HG03442 (cell line): ENCODE data around the gene UNKL.

ENCODE experiments used
- ATAC-seq: cut with Tn5 transposase; IDR thresholded peaks from one replicate; pipeline ENCODE4 v1.9.1; 2021; ENCODE audit warnings: mild to moderate bottlenecking, moderate library complexity; ENCODE audit not compliant: unreplicated experiment

UNKL gene

GRCh38 chr16:1432388-1433262 lies 18.1 kb upstream of the UNKL start:
- ATAC-seq: no peak

- no peak for ATAC-seq
These were observed 17.2 kb upstream of the UNKL start for GRCh38 chr16:1431497-1432270.

DNA sequence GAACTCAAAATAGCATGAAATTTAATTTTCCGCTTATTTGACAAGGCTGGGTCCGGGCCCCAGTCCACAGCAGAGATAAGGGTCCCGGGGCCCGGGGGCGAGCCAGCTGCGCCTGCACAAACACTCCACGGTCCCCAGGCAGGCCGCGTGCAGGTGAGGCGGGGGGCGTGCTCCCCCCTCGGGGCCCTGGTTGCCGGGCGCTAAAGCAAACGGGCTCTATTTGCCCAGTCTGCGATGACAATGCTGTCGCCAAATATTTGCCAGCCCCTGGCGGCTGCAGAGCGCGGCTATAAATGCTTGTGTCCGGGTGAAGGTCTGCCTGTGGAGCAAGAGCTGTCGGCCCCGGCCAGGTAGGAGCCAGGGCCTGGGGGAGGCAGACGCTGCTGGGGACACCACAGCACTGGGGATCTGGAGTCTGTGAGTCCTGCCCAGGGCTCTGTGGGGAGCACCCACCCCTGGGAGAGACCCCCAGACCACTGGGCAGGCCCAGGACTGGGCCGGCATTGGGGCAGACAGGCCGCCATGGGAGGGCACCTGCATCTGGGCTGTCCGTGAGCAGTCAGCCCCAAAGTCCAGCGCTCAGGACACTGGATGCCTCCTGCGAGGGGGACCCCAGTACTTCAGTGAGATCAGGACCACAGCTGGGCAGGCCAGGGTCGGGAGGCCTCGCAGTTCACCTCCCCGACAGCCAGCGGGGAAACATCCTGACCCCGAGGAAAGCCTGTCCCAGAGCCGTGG lies 16.4 kb upstream of the UNKL start, which contains the start of gene PERCC1:
PERCC1 (plus strand) TSS at position 320 of the 738 bp plus-strand sequence. CDS start 1,516 bp downstream, outside the sequence.
- ATAC-seq: no peak

GRCh38 chr16:1430214-1430758 lies 15.8 kb upstream of the UNKL start:
- no peak for ATAC-seq

DNA sequence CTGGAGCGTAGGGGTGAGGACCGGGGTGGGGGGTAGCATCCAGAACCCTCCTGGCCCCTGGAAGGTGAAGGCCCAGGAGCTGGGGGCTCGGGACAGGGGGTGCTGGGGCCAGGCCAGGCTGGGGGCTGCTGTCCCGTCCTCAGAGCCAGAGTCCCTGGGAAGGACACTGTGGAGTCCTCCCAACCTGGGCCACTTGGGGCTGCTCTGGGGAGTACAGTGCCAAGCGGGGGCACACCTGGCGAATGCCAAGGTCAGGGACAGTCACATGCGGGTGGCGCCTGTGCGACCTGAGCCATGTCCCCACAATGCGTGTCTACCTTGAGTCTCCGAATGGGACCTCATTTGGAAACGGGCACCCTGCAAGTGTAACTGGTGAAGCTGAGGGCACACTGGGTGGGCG lies 15.1 kb upstream of the UNKL start:
- no peak for ATAC-seq

DNA sequence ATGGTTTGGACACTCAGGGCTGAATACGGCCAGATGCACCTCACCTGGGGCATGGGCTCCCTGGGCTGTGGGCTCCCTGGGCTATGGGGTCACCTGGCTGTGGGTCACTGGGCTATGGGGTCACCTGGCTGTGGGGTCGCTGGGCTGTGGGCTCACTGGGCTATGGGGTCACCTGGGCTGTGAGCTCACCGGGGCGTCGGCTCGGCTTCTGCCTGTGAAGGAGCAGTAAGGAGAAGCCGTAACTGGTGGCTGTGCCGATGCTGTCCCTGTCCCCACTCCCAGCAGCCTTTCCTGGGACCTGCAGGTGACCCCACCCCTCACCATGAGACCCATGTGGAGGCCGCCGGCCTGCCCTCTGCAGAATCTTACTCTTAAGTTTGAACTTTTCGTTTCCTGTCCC lies 14.5 kb upstream of the UNKL start:
- no peak for ATAC-seq

- no peak for ATAC-seq
These were observed 14.0 kb upstream of the UNKL start for GRCh38 chr16:1428511-1428910.

- ATAC-seq: no peak
These were observed 13.3 kb upstream of the UNKL start for GRCh38 chr16:1427473-1428461.

- ATAC-seq: no peak
These were observed 12.4 kb upstream of the UNKL start for GRCh38 chr16:1426734-1427471.

DNA sequence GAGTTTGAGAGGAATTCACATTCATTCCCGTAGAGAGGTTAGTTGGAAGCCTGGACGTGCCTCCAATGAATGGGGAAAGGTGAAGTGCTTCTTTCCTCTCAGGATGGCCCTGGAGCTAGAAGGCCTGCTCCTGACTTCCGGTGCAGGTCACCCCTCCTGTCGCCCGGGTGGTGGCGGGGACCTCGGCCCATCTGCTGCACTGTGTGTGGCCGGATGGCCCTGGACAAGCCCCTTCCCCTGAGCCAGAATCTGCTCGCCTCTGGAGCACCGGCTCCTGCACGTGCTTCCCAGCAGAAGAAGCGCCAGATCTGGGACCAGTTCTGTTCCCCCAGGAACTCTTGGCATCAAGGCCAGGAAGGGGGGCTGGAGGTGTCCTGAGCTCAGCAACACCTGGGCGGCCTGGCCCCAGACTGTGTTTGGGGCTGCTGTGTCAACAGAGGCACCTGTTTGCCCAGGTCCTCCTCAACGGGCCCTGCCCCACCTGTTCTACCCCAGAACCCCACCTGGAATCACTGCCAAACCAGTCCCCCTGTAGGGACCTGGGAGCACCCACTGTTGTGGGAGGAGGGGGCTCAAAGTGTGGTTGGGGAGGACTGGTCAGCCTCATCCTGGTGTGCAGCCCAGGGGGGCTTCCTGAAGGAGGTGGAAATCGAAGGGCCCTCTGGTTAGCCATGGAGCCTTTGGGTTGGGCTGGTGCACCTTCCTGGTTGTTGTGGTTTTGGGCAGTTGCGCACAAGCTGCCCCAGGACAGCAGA lies 11.3 kb upstream of the UNKL start:
- ATAC-seq: no peak

DNA sequence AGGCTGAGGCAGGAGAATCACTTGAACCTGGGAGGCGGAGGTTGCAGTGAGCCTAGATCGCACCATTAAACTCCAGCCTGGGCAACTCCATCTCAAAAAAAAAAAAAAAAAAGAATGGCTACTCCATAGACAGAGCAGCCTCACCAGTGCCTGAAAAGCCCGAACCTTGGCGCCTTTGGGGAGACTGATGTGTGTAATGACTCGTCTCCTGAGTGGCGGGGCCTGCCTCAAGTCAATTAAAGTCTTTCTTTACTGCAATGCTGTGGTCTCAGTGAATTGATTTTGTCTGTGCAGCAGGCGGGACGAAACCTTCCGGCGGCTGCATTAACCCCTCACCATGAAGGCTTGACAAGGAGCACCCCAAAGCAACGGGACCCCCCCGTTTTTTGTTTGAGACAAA lies 9.5 kb upstream of the UNKL start:
- ATAC-seq: no peak

DNA sequence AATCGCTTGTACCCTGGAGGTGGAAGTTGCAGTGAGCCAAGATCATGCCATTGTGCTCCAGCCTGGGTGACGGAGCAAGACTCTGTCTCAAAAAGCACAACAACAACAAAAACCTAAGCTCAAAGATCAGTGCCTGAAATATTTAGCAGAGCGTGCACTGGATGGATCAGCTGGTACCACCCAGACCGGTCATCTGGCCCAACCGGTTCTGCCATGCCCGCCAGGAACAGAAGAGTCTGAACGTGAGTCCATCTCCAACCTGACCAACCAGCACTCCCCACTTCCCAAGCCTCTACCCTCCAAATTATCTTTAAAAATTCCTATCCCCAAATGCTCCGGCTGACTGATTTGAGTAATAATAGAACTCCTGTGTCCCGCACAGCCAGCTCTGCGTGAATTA lies 7.6 kb upstream of the UNKL start:
- ATAC-seq: no peak

DNA sequence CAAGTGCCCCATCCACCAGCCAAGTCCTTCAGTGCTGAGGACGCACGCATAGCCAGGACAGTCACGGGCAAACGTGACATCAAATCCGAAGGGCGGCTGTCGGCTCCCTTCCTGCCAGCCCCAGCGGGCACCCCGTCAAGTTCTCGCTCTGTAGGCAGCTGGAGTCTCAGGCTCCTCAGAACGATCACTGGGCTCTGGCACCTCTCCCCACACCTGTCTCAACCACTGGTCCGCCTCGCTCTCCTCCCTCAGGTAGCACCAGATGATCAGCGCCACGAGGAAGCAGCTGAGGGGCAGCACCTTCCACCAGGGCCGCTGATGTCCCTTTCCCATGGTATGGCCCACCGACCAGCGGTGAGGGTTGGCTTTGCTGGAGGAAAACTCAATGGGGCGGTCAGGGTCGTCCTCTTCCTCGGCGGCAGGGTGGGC lies 5.6 kb upstream of the UNKL start:
- ATAC-seq: peak; percentile 11

GRCh38 chr16:1416521-1416941 lies 2.0 kb upstream of the UNKL start:
- ATAC-seq: no peak

- ATAC-seq: peak; percentile 46
These were observed 596 bp downstream of the UNKL start for GRCh38 chr16:1413684-1414531.

DNA sequence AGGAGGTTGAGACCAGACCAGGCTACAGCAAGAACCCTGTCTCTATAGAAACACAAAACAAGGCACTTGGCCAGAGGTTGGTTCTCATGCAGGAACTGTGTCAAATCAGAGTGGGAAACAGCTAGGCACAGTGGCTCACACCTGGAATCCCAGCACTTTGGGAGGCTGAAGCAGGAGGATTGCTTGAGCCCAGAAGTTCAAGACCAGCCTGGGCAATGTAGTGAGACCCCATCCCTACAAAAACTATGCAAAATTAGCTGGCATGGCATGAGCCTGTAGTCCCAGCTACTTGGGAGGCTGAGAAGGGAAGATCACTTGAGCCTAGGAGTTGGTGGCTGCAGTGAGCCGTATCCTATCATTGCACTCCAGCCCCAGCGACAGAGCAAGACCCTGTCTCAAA lies 1.7 kb downstream of the UNKL start:
- no peak for ATAC-seq

- peak; percentile 79 for ATAC-seq
These were observed 6.2 kb downstream of the UNKL start for GRCh38 chr16:1408171-1408837.
